HepG2 (cell line): ENCODE measurements around the gene ARHGDIA. TPM values are rescaled to one million over a fixed set of nuclear protein-coding genes. Genes with fewer than 3 reads are reported as not detected.

Experiments used
- ATAC-seq: fragments of 200-7000 bp; cut with Tn5 transposase; 3 replicates; pipeline ENCODE4 v1.9.1; 2020; ENCODE audit warnings: mild to moderate bottlenecking, moderate library complexity
- BruUV-seq: library from RNA; stranded (reverse); fragments of 400-500 nt; replicated peaks from 2 replicates; lab custom pipeline; 2021; lab: Mats Ljungman, UMichigan
- CTCF ChIA-PET: fragments of 300-600 bp; formaldehyde crosslinking; extraction: SDS; loops from one replicate; lab custom pipeline; 2021; ENCODE audit warnings: low total read pairs, inconsistent platforms, low intra/inter-chr PET ratio; lab: Yijun Ruan, JAX
- POLR2A ChIA-PET: fragments of 350-600 bp; sonication (Branson Sonifier 250); formaldehyde crosslinking; loops from one replicate; lab custom pipeline; 2020; ENCODE audit warnings: antibody characterized with exemption, inconsistent platforms; lab: Yijun Ruan, JAX
- DNase-seq: peaks from one replicate; pipeline ENCODE4 v3.0.0-alpha.2; 2015; ENCODE audit warnings: low spot score
- FAIRE-seq: peaks from 3 replicates; lab custom pipeline; 2011; peaks lifted over from hg19 to GRCh38; lab: Jason Lieb, UNC
- H2AFZ ChIP-seq: one replicate; pipeline ENCODE4 v1.6.1; 2011; ENCODE audit warnings: low read length, inconsistent platforms
- H3K27ac ChIP-seq: fragments of 300-600 bp; 3 replicates; pipeline ENCODE4 v1.8.0; 2011; ENCODE audit warnings: mixed run types, mild to moderate bottlenecking, mixed read lengths, low read length, inconsistent platforms; ENCODE audit not compliant: insufficient read depth; ENCODE audit errors: extremely low read length
- H3K27me3 ChIP-seq, 2 experiments: fragments of 200-600 bp in 1 of 2; 2 replicates in 1 of 2; 3 replicates in 1 of 2; pipeline versions ENCODE4 v1.6.0 to v1.8.0; 2011; ENCODE audit warnings: low read length in 2 of 2, mild to moderate bottlenecking in 2 of 2, moderate library complexity in 2 of 2, inconsistent platforms in 1 of 2; ENCODE audit not compliant: insufficient read depth in 2 of 2, control insufficient read depth in 1 of 2
- H3K36me3 ChIP-seq, 2 experiments: fragments of 200-600 bp in 1 of 2; replicated peaks in 1 of 2; 2 replicates in 1 of 2; 3 replicates in 1 of 2; pipeline versions ENCODE4 v1.5.1 to v1.8.0; 2011; ENCODE audit warnings: low read length in 2 of 2, inconsistent platforms in 1 of 2; ENCODE audit not compliant: insufficient read depth in 2 of 2, control insufficient read depth in 1 of 2
- H3K4me1 ChIP-seq: 2 replicates; pipeline ENCODE4 v1.5.1; 2012; ENCODE audit warnings: low read length, inconsistent platforms; ENCODE audit not compliant: insufficient read depth
- H3K4me2 ChIP-seq: 2 replicates; pipeline ENCODE4 v1.6.0; 2011; ENCODE audit warnings: low read depth, low read length, inconsistent platforms
- H3K4me3 ChIP-seq, 3 experiments: fragments of 200-600 bp in 1 of 3; sonication (generic), shearing (Covaris generic) in 1 of 3; replicated peaks in 1 of 3; 2 replicates each; pipeline ENCODE4 v1.5.1; 2011 to 2016; ENCODE audit warnings: low read length in 3 of 3, inconsistent platforms in 2 of 3, low read depth in 2 of 3, mild to moderate bottlenecking in 2 of 3, control low read depth in 1 of 3, mixed read lengths in 1 of 3; ENCODE audit not compliant: insufficient read depth in 1 of 3
- H3K79me2 ChIP-seq: one replicate; pipeline ENCODE4 v1.6.1; 2011; ENCODE audit warnings: low read length, inconsistent platforms; ENCODE audit not compliant: insufficient read depth
- H3K9ac ChIP-seq: 2 replicates; pipeline ENCODE4 v1.6.0; 2011; ENCODE audit warnings: mild to moderate bottlenecking, low read depth, low read length, inconsistent platforms; ENCODE audit not compliant: insufficient read depth
- H3K9me3 ChIP-seq: 2 replicates; pipeline ENCODE4 v1.5.1; 2012; ENCODE audit warnings: mild to moderate bottlenecking, low read length
- H4K20me1 ChIP-seq: 2 replicates; pipeline ENCODE4 v1.6.0; 2011; ENCODE audit warnings: inconsistent platforms, mild to moderate bottlenecking, low read length, moderate library complexity; ENCODE audit not compliant: insufficient read depth
- CEBPB ChIP-seq: IDR thresholded peaks from 2 replicates; pipeline ENCODE4 v1.6.1; 2011; ENCODE audit warnings: low read depth, low read length, improper control_type of control experiment, borderline replicate concordance
- PHF5A ChIP-seq: IDR thresholded peaks from one replicate; pipeline ENCODE4 v1.6.1; 2018; ENCODE audit warnings: low read depth, missing genetic modification reagents; ENCODE audit not compliant: unreplicated experiment
- RFX3 ChIP-seq: IDR thresholded peaks from 2 replicates; pipeline ENCODE4 v1.6.1; 2016; ENCODE audit warnings: missing biosample characterization, missing genetic modification reagents
- SOX5 ChIP-seq: IDR thresholded peaks from 2 replicates; pipeline ENCODE4 v1.6.1; 2016; ENCODE audit warnings: borderline replicate concordance
- TBP ChIP-seq: sonication (generic); formaldehyde crosslinking; IDR thresholded peaks from 2 replicates; pipeline ENCODE4 v1.5.0; 2020; ENCODE audit warnings: missing genetic modification reagents
- TERF1 ChIP-seq: sonication (generic); formaldehyde crosslinking; IDR thresholded peaks from 2 replicates; pipeline ENCODE4 v1.8.0; 2022; ENCODE audit warnings: mild to moderate bottlenecking, missing genetic modification reagents, moderate library complexity
- ZBTB20 ChIP-seq: sonication (generic); formaldehyde crosslinking; IDR thresholded peaks from 2 replicates; pipeline ENCODE4 v1.8.1; 2023; ENCODE audit warnings: missing genetic modification reagents, low read depth, mild to moderate bottlenecking, borderline replicate concordance
- ZBTB7B ChIP-seq: sonication (generic); formaldehyde crosslinking; IDR thresholded peaks from 2 replicates; pipeline ENCODE4 v1.4.0; 2020; ENCODE audit warnings: missing genetic modification reagents
- ZHX1 ChIP-seq: sonication (generic); formaldehyde crosslinking; IDR thresholded peaks from 2 replicates; pipeline ENCODE4 v1.8.1; 2022; ENCODE audit warnings: low read depth, mild to moderate bottlenecking, missing genetic modification reagents
- ZNF407 ChIP-seq: sonication (generic); formaldehyde crosslinking; IDR thresholded peaks from one replicate; pipeline ENCODE4 v1.5.1; 2020; ENCODE audit warnings: mild to moderate bottlenecking, missing genetic modification reagents; ENCODE audit errors: not compliant biosample characterization
- ZNF501 ChIP-seq: sonication (generic); formaldehyde crosslinking; IDR thresholded peaks from 2 replicates; pipeline ENCODE4 v1.5.1; 2020; ENCODE audit warnings: mild to moderate bottlenecking, moderate library complexity, missing genetic modification reagents
- ZNF766 ChIP-seq: sonication (generic); formaldehyde crosslinking; IDR thresholded peaks from 2 replicates; pipeline ENCODE4 v1.5.0; 2020; ENCODE audit warnings: missing genetic modification reagents, borderline replicate concordance
- WGBS: methylation state at CpG from one replicate; pipeline ENCODE4 v1.1.6; 2017; ENCODE audit warnings: low lambda C conversion rate; 5-methylcytosine and 5-hydroxymethylcytosine counted together
- in situ Hi-C: cut with HindIII; loops from 2 replicates; pipeline ENCODE4 v1.10.0; 2017; ENCODE audit warnings: low pct_unique_long_range_greater_than_20kb; ENCODE audit not compliant: extremely low pct_ligation_motif_present
- intact Hi-C: fragments of 100-400 bp; cut with micrococcal nuclease; formaldehyde crosslinking; loops from one replicate; pipeline ENCODE4 v1.10.0; 2022; ENCODE audit not compliant: unreplicated experiment
- polyA plus RNA-seq, 8 experiments: library from polyadenylated mRNA; depleted of rRNA in 3 of 8; stranded (reverse) in 7 of 8; unstranded in 1 of 8; fragments of >200 nt; fragmentation: Illumina TruSeq in 4 of 8; extraction: Trizol in 4 of 8; gene quantifications; 2 replicates each; pipeline versions ENCODE4 v1.2.1 to v1.2.3, GENCODE V29; 2011 to 2016; ENCODE audit warnings: low read depth in 4 of 8, missing spikeins in 1 of 8, mixed read lengths in 1 of 8; ENCODE audit not compliant: insufficient read depth in 1 of 8
- total RNA-seq, 5 experiments: library from RNA; depleted of rRNA; stranded (reverse); fragments of >200 nt; fragmentation: Illumina TruSeq; extraction: Trizol; gene quantifications; 2 replicates each; pipeline ENCODE4 v1.2.3, GENCODE V29; 2016; ENCODE audit warnings: low read depth in 1 of 5

ARHGDIA gene
- total and polyA plus RNA-seq, 2 of the 13 experiments (the other 11 are each of a cell fraction or from before 2014, with no cell fraction given) = 40.0 to 64.0 TPM

GRCh38 chr17:81899514-81900166, 28.5 kb upstream of the ARHGDIA start:
- intact Hi-C loops = no loop called here
- ATAC-seq = peak; percentile 7
- no peak overlapping the region for H2AFZ ChIP-seq
- no peak overlapping the region for H3K9ac ChIP-seq
- ChIA-PET CTCF (no interaction called here), POLR2A (interaction anchor here (1.0 to 2.8 kb wide), 2 partner anchors 10 to 11 kb away, joined by 4 to 16 read pairs; partner anchors contain the start of gene PCYT2)
- no peak for DNase-seq
- no peaks in the 10 kb centered on the region for H3K79me2 ChIP-seq
- no peak overlapping the region for H3K27ac ChIP-seq
- H3K4me3 ChIP-seq = no peak overlapping the region
- FAIRE-seq = no peak
- peaks cover 5% of the 10 kb centered on the region; the same call in 1 of the 2 replicates for H4K20me1 ChIP-seq
- H3K9me3 ChIP-seq = no peaks in the 10 kb centered on the region
- no peak overlapping the region for H3K4me2 ChIP-seq
- 94% methylated on average over 15 of the region's 22 CpGs for WGBS
- in situ Hi-C loops = no loop called here
- peaks cover 18 to 37% of the 10 kb centered on the region in 2 experiments; a peak in 4 of 5 replicates for H3K36me3 ChIP-seq
- no peaks in the 10 kb centered on the region for H3K27me3 ChIP-seq
- H3K4me1 ChIP-seq = peaks cover 16% of the 10 kb centered on the region
- no TSS peak for BruUV-seq
- TF ChIP-seq SOX5 = no peak
- TF ChIP-seq ZNF407 (CRISPR knock-in tag) = no peak
- no peak for TF ChIP-seq RFX3 (CRISPR knock-in tag)
- no peak for TF ChIP-seq TERF1 (CRISPR knock-in tag)
- no peak for TF ChIP-seq CEBPB
- no peak for TF ChIP-seq ZNF501 (CRISPR knock-in tag)
- no peak for TF ChIP-seq PHF5A
- TF ChIP-seq ZHX1 (CRISPR knock-in tag) = 0 out of 2 replicates have a peak, but pooled peaks have one; percentile 0
- no peak for TF ChIP-seq ZBTB7B
- TF ChIP-seq ZNF766 (CRISPR knock-in tag) = no peak
- no peak for TF ChIP-seq ZBTB20 (CRISPR knock-in tag)
- no peak for TF ChIP-seq TBP (CRISPR knock-in tag)
